ENCODE data around the gene STEAP1B.

Gene STEAP1B

DNA sequence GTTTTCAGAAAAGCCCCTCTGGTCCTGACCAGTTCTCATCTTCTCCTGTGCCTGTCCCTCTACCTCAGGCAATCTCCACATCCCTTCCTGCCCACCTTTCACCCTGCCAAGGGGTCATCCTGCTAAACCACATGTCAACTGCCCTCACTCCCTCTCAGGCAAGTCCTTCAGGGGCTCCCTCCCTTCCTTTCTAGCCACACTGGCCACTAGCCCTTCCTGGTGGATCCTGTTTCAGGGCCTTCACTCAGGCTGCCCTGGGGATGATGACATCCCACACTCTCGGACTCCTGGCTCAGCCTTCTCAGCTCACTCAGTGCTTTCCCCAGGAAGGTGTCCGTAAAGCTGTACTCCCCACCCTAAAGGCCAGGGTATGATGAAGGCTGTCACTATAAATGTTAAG lies 13.4 kb downstream of the STEAP1B start:
- ChIA-PET POLR2A (no interaction called here), CTCF (interaction anchor here (1.3 to 8.5 kb wide), 3 partner anchors 375 to 394 kb away, joined by 3 to 78 read pairs (median 3); no protein-coding TSS in a partner anchor)
- Histone ChIP-seq H3K9me3 (ENCODE audit: control extremely low read depth in 1 of 5, control insufficient read depth in 4 of 5, insufficient read depth in 2 of 5, low read depth in 1 of 5, low read length in 4 of 5) (peaks cover 0 to 6% (median 0%) of the 10 kb centered on the region in 5 experiments), H3K27me3 (replicated peaks in 2 of 5; ENCODE audit: control insufficient read depth in 4 of 5, insufficient read depth in 5 of 5, low read length in 4 of 5) (no peaks in the 10 kb centered on the region), H3K27ac (ENCODE audit: insufficient read depth in 1 of 2, low read depth in 1 of 2, low read length in 2 of 2, poor library complexity in 1 of 2, severe bottlenecking in 2 of 2) (no peak overlapping the region), H3K4me3 (ENCODE audit: control insufficient read depth in 1 of 7, extremely low read depth in 1 of 7, insufficient read depth in 4 of 7, low read depth in 2 of 7, low read length in 6 of 7) (no peak overlapping the region), H3K36me3 (ENCODE audit: control insufficient read depth in 4 of 4, insufficient read depth in 4 of 4, low read length in 3 of 4) (no peaks in the 10 kb centered on the region), H3K4me1 (ENCODE audit: control extremely low read depth in 1 of 4, control insufficient read depth in 4 of 4, insufficient read depth in 4 of 4, low read length in 3 of 4) (peaks cover 0 to 5% (median 3%) of the 10 kb centered on the region in 4 experiments)
- no peak for DNase-seq
- no CpG with 5 or more reads among the region's 2 CpGs for WGBS (ENCODE audit: insufficient coverage)

DNA sequence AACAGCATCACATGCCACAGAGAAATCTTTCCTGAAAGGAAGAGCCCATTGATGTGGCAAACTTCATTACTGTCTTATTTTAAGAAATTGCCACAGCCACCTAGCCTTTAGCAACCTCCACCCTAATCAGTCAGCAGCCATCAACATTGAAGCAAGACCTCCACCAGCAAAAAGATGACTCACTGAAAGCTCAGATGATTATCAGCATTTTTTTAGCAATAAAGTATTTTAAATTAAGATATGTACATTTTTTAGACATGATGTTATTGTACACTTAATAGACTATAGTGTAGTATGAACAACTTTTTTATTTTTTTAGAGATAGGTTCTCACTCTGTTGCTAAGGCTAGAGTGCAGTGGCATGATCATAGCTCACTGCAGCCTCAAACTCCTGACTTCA lies 14.8 kb downstream of the STEAP1B start:
- H3K27ac ChIP-seq (ENCODE audit: insufficient read depth in 1 of 2, low read depth in 1 of 2, low read length in 2 of 2, poor library complexity in 1 of 2, severe bottlenecking in 2 of 2) = no peak overlapping the region
- H3K4me1 ChIP-seq (ENCODE audit: control extremely low read depth in 1 of 4, control insufficient read depth in 4 of 4, insufficient read depth in 4 of 4, low read length in 3 of 4) = peaks cover 0 to 6% (median 5%) of the 10 kb centered on the region in 4 experiments
- DNase-seq = peak in 2 of 3 donors; percentile 18 to 25
- H3K36me3 ChIP-seq (ENCODE audit: control insufficient read depth in 4 of 4, insufficient read depth in 4 of 4, low read length in 3 of 4) = no peaks in the 10 kb centered on the region
- no peak overlapping the region for H3K4me3 ChIP-seq (ENCODE audit: control insufficient read depth in 1 of 7, extremely low read depth in 1 of 7, insufficient read depth in 4 of 7, low read depth in 2 of 7, low read length in 6 of 7)
- no peaks in the 10 kb centered on the region for H3K27me3 ChIP-seq (replicated peaks in 2 of 5; ENCODE audit: control insufficient read depth in 4 of 5, insufficient read depth in 5 of 5, low read length in 4 of 5)
- ChIA-PET POLR2A (no interaction called here), CTCF (interaction anchor here (0.6 to 8.5 kb wide), 3 partner anchors 153 to 619 kb away, joined by 3 to 78 read pairs (median 4); no protein-coding TSS in a partner anchor)
- peaks cover 0 to 6% (median 0%) of the 10 kb centered on the region in 5 experiments for H3K9me3 ChIP-seq (ENCODE audit: control extremely low read depth in 1 of 5, control insufficient read depth in 4 of 5, insufficient read depth in 2 of 5, low read depth in 1 of 5, low read length in 4 of 5)

GRCh38 chr7:22482503-22482902 lies 17.5 kb downstream of the STEAP1B start:
- H3K27ac ChIP-seq (ENCODE audit: insufficient read depth in 1 of 2, low read depth in 1 of 2, low read length in 2 of 2, poor library complexity in 1 of 2, severe bottlenecking in 2 of 2) = no peak overlapping the region
- H3K27me3 ChIP-seq (replicated peaks in 2 of 5; ENCODE audit: control insufficient read depth in 4 of 5, insufficient read depth in 5 of 5, low read length in 4 of 5) = no peaks in the 10 kb centered on the region
- POLR2A ChIA-PET = no interaction called here
- DNase-seq = no peak
- peaks cover 0 to 6% (median 5%) of the 10 kb centered on the region in 4 experiments for H3K4me1 ChIP-seq (ENCODE audit: control extremely low read depth in 1 of 4, control insufficient read depth in 4 of 4, insufficient read depth in 4 of 4, low read length in 3 of 4)
- CTCF ChIA-PET = interaction anchor here (1.8 to 8.5 kb wide), 2 partner anchors 371 to 378 kb away, joined by 5 to 78 read pairs; no protein-coding TSS in a partner anchor
- H3K9me3 ChIP-seq (ENCODE audit: control extremely low read depth in 1 of 5, control insufficient read depth in 4 of 5, insufficient read depth in 2 of 5, low read depth in 1 of 5, low read length in 4 of 5) = peaks cover 0 to 6% (median 0%) of the 10 kb centered on the region in 5 experiments
- H3K36me3 ChIP-seq (ENCODE audit: control insufficient read depth in 4 of 4, insufficient read depth in 4 of 4, low read length in 3 of 4) = no peaks in the 10 kb centered on the region
- no peak overlapping the region for H3K4me3 ChIP-seq (ENCODE audit: control insufficient read depth in 1 of 7, extremely low read depth in 1 of 7, insufficient read depth in 4 of 7, low read depth in 2 of 7, low read length in 6 of 7)
- 100% methylated on average over 1 of the region's 1 CpG for WGBS (ENCODE audit: insufficient coverage)

- Histone ChIP-seq H3K4me1 (ENCODE audit: control extremely low read depth in 1 of 4, control insufficient read depth in 4 of 4, insufficient read depth in 4 of 4, low read length in 3 of 4) (peaks cover 0 to 6% (median 5%) of the 10 kb centered on the region in 4 experiments), H3K27ac (ENCODE audit: insufficient read depth in 1 of 2, low read depth in 1 of 2, low read length in 2 of 2, poor library complexity in 1 of 2, severe bottlenecking in 2 of 2) (no peak overlapping the region), H3K36me3 (ENCODE audit: control insufficient read depth in 4 of 4, insufficient read depth in 4 of 4, low read length in 3 of 4) (no peaks in the 10 kb centered on the region), H3K4me3 (ENCODE audit: control insufficient read depth in 1 of 7, extremely low read depth in 1 of 7, insufficient read depth in 4 of 7, low read depth in 2 of 7, low read length in 6 of 7) (peak overlapping the region in 1 of 7 experiments; percentile 8), H3K9me3 (ENCODE audit: control extremely low read depth in 1 of 5, control insufficient read depth in 4 of 5, insufficient read depth in 2 of 5, low read depth in 1 of 5, low read length in 4 of 5) (peaks cover 0 to 8% (median 0%) of the 10 kb centered on the region in 5 experiments), H3K27me3 (replicated peaks in 2 of 5; ENCODE audit: control insufficient read depth in 4 of 5, insufficient read depth in 5 of 5, low read length in 4 of 5) (no peaks in the 10 kb centered on the region)
- POLR2A ChIA-PET = no interaction called here
- CTCF ChIA-PET = interaction anchor here (1.8 to 8.5 kb wide), 2 partner anchors 370 to 378 kb away, joined by 5 to 78 read pairs; no protein-coding TSS in a partner anchor
- peak; percentile 27 to 84 (median 74) for DNase-seq
- 28% methylated on average over 5 of the region's 5 CpGs for WGBS (ENCODE audit: insufficient coverage)
Measured at GRCh38 chr7:22481726-22482125, 18.3 kb downstream of the STEAP1B start.

DNA sequence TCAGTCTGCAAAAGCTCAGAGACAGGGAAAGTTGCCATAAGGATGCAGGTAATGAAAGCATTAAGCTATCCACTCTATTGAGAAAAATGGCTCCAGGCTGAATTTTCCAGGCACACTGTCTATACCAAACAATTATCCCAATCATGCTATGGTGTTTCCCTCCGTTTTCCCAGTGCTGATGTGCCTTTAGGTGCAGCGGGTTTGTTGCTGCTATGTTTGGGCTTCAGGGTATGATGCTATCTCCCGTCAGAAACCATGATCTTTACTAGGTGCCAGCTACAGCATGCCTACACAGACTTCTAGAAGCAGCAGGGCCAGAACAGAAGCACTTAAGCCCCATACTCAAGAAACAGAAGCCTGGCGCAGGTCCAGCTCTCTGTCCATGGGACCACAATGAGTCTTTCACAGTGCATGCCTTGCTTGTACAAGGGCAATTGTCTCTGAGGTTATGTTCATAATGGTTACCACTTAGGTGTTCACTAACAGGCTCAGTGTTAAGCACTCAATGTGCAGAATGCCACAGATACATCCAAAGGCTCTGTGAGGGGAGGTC lies 19.4 kb downstream of the STEAP1B start:
- CTCF ChIA-PET = interaction anchor here (0.7 to 8.5 kb wide), 6 partner anchors 10 to 377 kb away, joined by 3 to 78 read pairs (median 4); no protein-coding TSS in a partner anchor
- DNase-seq = no peak
- peaks cover 0 to 11% (median 0%) of the 10 kb centered on the region in 5 experiments for H3K9me3 ChIP-seq (ENCODE audit: control extremely low read depth in 1 of 5, control insufficient read depth in 4 of 5, insufficient read depth in 2 of 5, low read depth in 1 of 5, low read length in 4 of 5)
- POLR2A ChIA-PET = no interaction called here
- no peak overlapping the region for H3K27ac ChIP-seq (ENCODE audit: insufficient read depth in 1 of 2, low read depth in 1 of 2, low read length in 2 of 2, poor library complexity in 1 of 2, severe bottlenecking in 2 of 2)
- no peaks in the 10 kb centered on the region for H3K36me3 ChIP-seq (ENCODE audit: control insufficient read depth in 4 of 4, insufficient read depth in 4 of 4, low read length in 3 of 4)
- H3K4me1 ChIP-seq (ENCODE audit: control extremely low read depth in 1 of 4, control insufficient read depth in 4 of 4, insufficient read depth in 4 of 4, low read length in 3 of 4) = peaks cover 0 to 6% (median 5%) of the 10 kb centered on the region in 4 experiments
- no peak overlapping the region for H3K4me3 ChIP-seq (ENCODE audit: control insufficient read depth in 1 of 7, extremely low read depth in 1 of 7, insufficient read depth in 4 of 7, low read depth in 2 of 7, low read length in 6 of 7)
- 96% methylated on average over 4 of the region's 4 CpGs for WGBS (ENCODE audit: insufficient coverage)
- H3K27me3 ChIP-seq (replicated peaks in 2 of 5; ENCODE audit: control insufficient read depth in 4 of 5, insufficient read depth in 5 of 5, low read length in 4 of 5) = no peaks in the 10 kb centered on the region

DNA sequence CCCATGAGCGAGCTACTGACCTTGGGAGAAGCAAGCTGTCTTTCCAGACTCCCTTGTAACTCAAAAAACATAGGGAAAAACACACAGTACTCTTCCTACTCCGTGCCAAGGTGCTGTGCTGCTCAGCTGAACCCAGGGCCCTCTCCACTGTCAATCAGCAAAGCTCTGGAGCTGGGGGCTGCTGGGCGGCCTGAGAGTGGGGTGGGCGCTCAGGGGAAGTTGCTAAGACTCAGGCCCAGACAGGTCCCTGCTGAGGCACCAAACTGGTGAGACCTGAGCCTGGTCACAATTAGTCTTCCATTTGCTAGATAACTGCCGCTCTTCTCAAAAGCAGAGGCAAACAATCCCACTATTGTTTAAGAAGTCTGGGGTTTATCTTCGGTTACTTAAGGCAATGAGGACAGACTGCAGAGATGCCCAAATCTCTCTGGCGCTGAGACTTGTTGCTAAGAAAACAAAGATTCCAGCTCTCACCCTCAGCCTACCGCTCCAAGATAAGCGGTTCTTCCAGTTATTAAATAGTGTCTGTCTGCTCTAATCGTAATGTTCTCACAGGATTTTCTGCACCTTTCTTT lies 22.0 kb downstream of the STEAP1B start:
- Histone ChIP-seq H3K9me3 (ENCODE audit: control extremely low read depth in 1 of 5, control insufficient read depth in 4 of 5, insufficient read depth in 2 of 5, low read depth in 1 of 5, low read length in 4 of 5) (peaks cover 0 to 5% (median 0%) of the 10 kb centered on the region in 5 experiments), H3K27me3 (replicated peaks in 2 of 5; ENCODE audit: control insufficient read depth in 4 of 5, insufficient read depth in 5 of 5, low read length in 4 of 5) (no peaks in the 10 kb centered on the region), H3K4me3 (ENCODE audit: control insufficient read depth in 1 of 7, extremely low read depth in 1 of 7, insufficient read depth in 4 of 7, low read depth in 2 of 7, low read length in 6 of 7) (no peak overlapping the region), H3K4me1 (ENCODE audit: control extremely low read depth in 1 of 4, control insufficient read depth in 4 of 4, insufficient read depth in 4 of 4, low read length in 3 of 4) (peaks cover 0 to 6% (median 5%) of the 10 kb centered on the region in 4 experiments), H3K36me3 (ENCODE audit: control insufficient read depth in 4 of 4, insufficient read depth in 4 of 4, low read length in 3 of 4) (no peaks in the 10 kb centered on the region), H3K27ac (ENCODE audit: insufficient read depth in 1 of 2, low read depth in 1 of 2, low read length in 2 of 2, poor library complexity in 1 of 2, severe bottlenecking in 2 of 2) (no peak overlapping the region)
- DNase-seq = no peak
- WGBS (ENCODE audit: insufficient coverage) = 77% methylated on average over 8 of the region's 10 CpGs
- CTCF ChIA-PET = interaction anchor here (1.6 kb wide), 1 partner anchor 368 kb away, joined by 4 read pairs; no protein-coding TSS in a partner anchor
- POLR2A ChIA-PET = no interaction called here

DNA sequence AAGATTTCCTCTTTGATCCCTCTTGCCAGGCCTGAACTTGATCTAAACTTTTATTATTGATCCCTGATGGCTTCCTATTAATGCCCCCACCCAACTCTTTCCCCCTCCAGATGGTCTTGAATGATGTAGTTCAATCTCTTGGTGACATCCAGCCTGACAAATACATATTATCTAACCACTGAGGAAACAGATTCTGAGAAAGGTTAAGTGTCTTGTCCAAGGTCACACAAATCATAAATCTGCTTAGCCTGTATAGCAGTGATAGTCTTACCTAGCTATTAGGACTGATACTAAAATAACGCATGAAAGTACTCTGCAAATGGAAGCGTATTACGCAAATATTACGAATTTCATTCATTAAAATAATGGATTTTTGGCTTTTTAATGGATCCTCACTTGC lies 22.7 kb downstream of the STEAP1B start:
- H3K27ac ChIP-seq (ENCODE audit: insufficient read depth in 1 of 2, low read depth in 1 of 2, low read length in 2 of 2, poor library complexity in 1 of 2, severe bottlenecking in 2 of 2) = no peak overlapping the region
- DNase-seq = no peak
- H3K27me3 ChIP-seq (replicated peaks in 2 of 5; ENCODE audit: control insufficient read depth in 4 of 5, insufficient read depth in 5 of 5, low read length in 4 of 5) = no peaks in the 10 kb centered on the region
- ChIA-PET POLR2A (no interaction called here), CTCF (interaction anchor here (1.6 kb wide), 1 partner anchor 367 kb away, joined by 4 read pairs; no protein-coding TSS in a partner anchor)
- peaks cover 0 to 6% (median 5%) of the 10 kb centered on the region in 4 experiments for H3K4me1 ChIP-seq (ENCODE audit: control extremely low read depth in 1 of 4, control insufficient read depth in 4 of 4, insufficient read depth in 4 of 4, low read length in 3 of 4)
- peaks cover 0 to 5% (median 0%) of the 10 kb centered on the region in 5 experiments for H3K9me3 ChIP-seq (ENCODE audit: control extremely low read depth in 1 of 5, control insufficient read depth in 4 of 5, insufficient read depth in 2 of 5, low read depth in 1 of 5, low read length in 4 of 5)
- WGBS (ENCODE audit: insufficient coverage) = no CpG with 5 or more reads among the region's 4 CpGs
- H3K4me3 ChIP-seq (ENCODE audit: control insufficient read depth in 1 of 7, extremely low read depth in 1 of 7, insufficient read depth in 4 of 7, low read depth in 2 of 7, low read length in 6 of 7) = no peak overlapping the region
- no peaks in the 10 kb centered on the region for H3K36me3 ChIP-seq (ENCODE audit: control insufficient read depth in 4 of 4, insufficient read depth in 4 of 4, low read length in 3 of 4)
